Upper lobe of left lung (tissue), 6 donors: ENCODE data around the gene FBXW11. TPM values are rescaled to one million over a fixed set of nuclear protein-coding genes. Genes with fewer than 3 reads are reported as not detected.

Source experiments
- ATAC-seq, 2 donors: fragments of 200-7000 bp; cut with Tn5 transposase; one replicate each; pipeline ENCODE4 v1.9.1; 2022; ENCODE audit warnings: mild to moderate bottlenecking in 2 of 2, moderate library complexity in 2 of 2; ENCODE audit not compliant: low FRiP score in 2 of 2
- DNase-seq, 2 donors: peaks; one replicate each; pipeline ENCODE4 v3.0.0-alpha.2; 2019 to 2020
- H3K27ac ChIP-seq, 4 donors: fragments of 200-600 bp; sonication (generic); one replicate each; pipeline ENCODE4 v1.5.1; 2016 to 2019
- H3K27me3 ChIP-seq, 4 donors: fragments of 200-600 bp; sonication (generic); one replicate each; pipeline ENCODE4 v1.5.1; 2017 to 2019
- H3K36me3 ChIP-seq, 4 donors: fragments of 200-600 bp; sonication (generic); one replicate each; pipeline ENCODE4 v1.5.1; 2016 to 2019
- H3K4me1 ChIP-seq, 4 donors: fragments of 200-600 bp; sonication (generic); one replicate each; pipeline ENCODE4 v1.5.1; 2018 to 2019
- H3K4me3 ChIP-seq, 4 donors: fragments of 200-600 bp; sonication (generic); one replicate each; pipeline ENCODE4 v1.5.1; 2017 to 2019; ENCODE audit warnings: mild to moderate bottlenecking in 2 of 4, moderate library complexity in 1 of 4
- H3K9me3 ChIP-seq, 4 donors: fragments of 200-600 bp; sonication (generic); one replicate each; pipeline ENCODE4 v1.5.1; 2018 to 2019
- EP300 ChIP-seq, 4 donors: sonication (generic); formaldehyde crosslinking; IDR thresholded peaks; one replicate each; pipeline ENCODE4 v1.5.1; 2017; ENCODE audit warnings: antibody characterized with exemption in 4 of 4, control low read depth in 2 of 4
- POLR2A ChIP-seq, 4 donors: fragments of 450-650 bp; IDR thresholded peaks; one replicate each; pipeline ENCODE4 v1.5.1; 2016 to 2017; ENCODE audit warnings: antibody characterized with exemption in 4 of 4, mild to moderate bottlenecking in 2 of 4
- POLR2AphosphoS5 ChIP-seq, 2 donors: sonication (generic); formaldehyde crosslinking; IDR thresholded peaks; one replicate each; pipeline ENCODE4 v1.5.1; 2017; ENCODE audit warnings: antibody characterized with exemption in 2 of 2
- WGBS, 2 donors: methylation state at CpG; one replicate each; pipeline ENCODE4 v1.1.5; 2017 to 2018; 5-methylcytosine and 5-hydroxymethylcytosine counted together
- total RNA-seq, 6 donors: library from RNA; depleted of rRNA in 4 of 6; stranded (reverse); fragments of >200 nt in 4 of 6; gene quantifications; one replicate each; pipeline versions ENCODE4 v1.1.0 to v1.2.1, GENCODE V29; 2016 to 2021
- TF ChIP-seq, protein P1 (sequence below), 6 experiments: fragments of 450-650 bp in 4 of 6; fragments of 200-600 bp in 2 of 6; sonication (generic) in 2 of 6; IDR thresholded peaks; one replicate each; pipeline ENCODE4 v1.5.1; 2016 to 2019; ENCODE audit warnings: antibody characterized with exemption in 6 of 6
- donor health status: DM: no; HTN: no; CAD: no; lungs with moderate emphysema.
- donor health status: DM: no; HTN: yes; CAD: no; lungs with severe emphysema.

FBXW11 gene
- total RNA-seq, 6 donors from 2014 or later = 37.2 to 80.0 (median 48.9) TPM

DNA sequence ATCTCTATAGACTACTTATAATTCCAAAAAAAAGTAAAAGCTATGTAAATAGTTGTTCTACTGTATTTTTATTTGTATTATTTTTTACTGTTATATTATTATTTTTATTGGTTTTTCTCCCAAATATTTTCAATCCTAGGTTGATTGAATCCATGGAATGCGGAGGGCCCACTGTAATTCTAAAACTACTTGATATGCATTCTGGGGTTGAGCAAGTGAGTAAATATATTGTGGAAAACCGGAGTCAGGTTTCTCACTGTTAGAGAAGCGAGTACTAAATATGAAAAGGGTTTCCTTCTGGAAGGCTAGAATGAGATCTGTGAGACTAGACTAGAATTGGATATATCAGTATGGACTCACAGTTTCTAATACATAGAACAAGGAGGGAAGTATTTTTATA lies 66.5 kb downstream of the FBXW11 start:
- Histone ChIP-seq H3K27me3 (no peaks in the 10 kb centered on the region), H3K4me3 (no peak overlapping the region), H3K36me3 (no peaks in the 10 kb centered on the region), H3K27ac (peak overlapping the region; percentile 39 to 66 (median 58)), H3K4me1 (peaks cover 5 to 25% (median 18%) of the 10 kb centered on the region in 4 donors), H3K9me3 (peaks cover 0 to 2% (median under 1%) of the 10 kb centered on the region in 4 donors)
- DNase-seq (no peak), ATAC-seq (peak in 1 of 2 donors; percentile 16)
- TF ChIP-seq, protein P1, sequence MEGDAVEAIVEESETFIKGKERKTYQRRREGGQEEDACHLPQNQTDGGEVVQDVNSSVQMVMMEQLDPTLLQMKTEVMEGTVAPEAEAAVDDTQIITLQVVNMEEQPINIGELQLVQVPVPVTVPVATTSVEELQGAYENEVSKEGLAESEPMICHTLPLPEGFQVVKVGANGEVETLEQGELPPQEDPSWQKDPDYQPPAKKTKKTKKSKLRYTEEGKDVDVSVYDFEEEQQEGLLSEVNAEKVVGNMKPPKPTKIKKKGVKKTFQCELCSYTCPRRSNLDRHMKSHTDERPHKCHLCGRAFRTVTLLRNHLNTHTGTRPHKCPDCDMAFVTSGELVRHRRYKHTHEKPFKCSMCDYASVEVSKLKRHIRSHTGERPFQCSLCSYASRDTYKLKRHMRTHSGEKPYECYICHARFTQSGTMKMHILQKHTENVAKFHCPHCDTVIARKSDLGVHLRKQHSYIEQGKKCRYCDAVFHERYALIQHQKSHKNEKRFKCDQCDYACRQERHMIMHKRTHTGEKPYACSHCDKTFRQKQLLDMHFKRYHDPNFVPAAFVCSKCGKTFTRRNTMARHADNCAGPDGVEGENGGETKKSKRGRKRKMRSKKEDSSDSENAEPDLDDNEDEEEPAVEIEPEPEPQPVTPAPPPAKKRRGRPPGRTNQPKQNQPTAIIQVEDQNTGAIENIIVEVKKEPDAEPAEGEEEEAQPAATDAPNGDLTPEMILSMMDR (IDR thresholded peaks at IDR 0.05) = no peak
- TF ChIP-seq POLR2A (IDR thresholded peaks at IDR 0.05) = no peak
- TF ChIP-seq EP300 (IDR thresholded peaks at IDR 0.05) = no peak
- no peak for TF ChIP-seq POLR2AphosphoS5 (IDR thresholded peaks at IDR 0.05)
- WGBS, 2 donors = 66 to 73% methylated on average over 3 of the region's 3 CpGs

- Histone ChIP-seq H3K9me3 (peaks cover 0 to 8% (median 4%) of the 10 kb centered on the region in 4 donors), H3K4me1 (peaks cover 0 to 22% (median 13%) of the 10 kb centered on the region in 4 donors), H3K27me3 (no peaks in the 10 kb centered on the region), H3K36me3 (no peaks in the 10 kb centered on the region), H3K27ac (peak overlapping the region in 2 of 4 donors; percentile 39 to 66), H3K4me3 (no peak overlapping the region)
- TF ChIP-seq POLR2AphosphoS5 (IDR thresholded peaks at IDR 0.05) = no peak
- no peak for TF ChIP-seq EP300 (IDR thresholded peaks at IDR 0.05)
- TF ChIP-seq, protein P1 (IDR thresholded peaks at IDR 0.05) = no peak
- no peak for TF ChIP-seq POLR2A (IDR thresholded peaks at IDR 0.05)
- ATAC-seq (no peak), DNase-seq (no peak)
Observed at GRCh38 chr5:171938358-171938757, 68.1 kb downstream of the FBXW11 start.

DNA sequence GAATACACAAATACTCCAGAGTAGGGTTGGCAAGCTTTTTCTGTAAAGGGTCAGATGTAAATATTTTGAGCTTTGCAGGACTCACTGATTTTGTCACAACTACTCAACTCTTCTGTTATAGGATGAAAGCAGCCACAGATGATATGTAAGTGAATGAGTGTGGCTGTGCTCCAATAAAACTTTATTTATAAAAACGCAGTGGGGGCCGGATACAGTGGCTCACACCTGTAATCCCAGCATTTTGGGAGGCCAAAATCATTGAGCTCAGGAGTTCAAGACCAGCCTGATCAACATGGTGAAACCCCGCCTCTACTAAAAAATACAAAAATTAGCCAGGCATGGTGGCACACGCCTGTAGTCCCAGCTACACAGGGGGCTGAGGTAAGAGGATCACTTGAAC lies 69.1 kb downstream of the FBXW11 start:
- no peak overlapping the region for H3K27ac ChIP-seq
- peaks cover 0 to 14% (median 11%) of the 10 kb centered on the region in 4 donors for H3K4me1 ChIP-seq
- DNase-seq = no peak
- H3K4me3 ChIP-seq = no peak overlapping the region
- TF ChIP-seq, protein P1 (IDR thresholded peaks at IDR 0.05) = no peak
- TF ChIP-seq EP300 (IDR thresholded peaks at IDR 0.05) = no peak
- TF ChIP-seq POLR2A (IDR thresholded peaks at IDR 0.05) = no peak
- no peak for TF ChIP-seq POLR2AphosphoS5 (IDR thresholded peaks at IDR 0.05)
- 94 to 95% methylated on average over 4 of the region's 4 CpGs for WGBS, 2 donors
- ATAC-seq = no peak
- H3K9me3 ChIP-seq = peaks cover 0 to 8% (median 4%) of the 10 kb centered on the region in 4 donors
- no peaks in the 10 kb centered on the region for H3K36me3 ChIP-seq
- H3K27me3 ChIP-seq = no peaks in the 10 kb centered on the region

DNA sequence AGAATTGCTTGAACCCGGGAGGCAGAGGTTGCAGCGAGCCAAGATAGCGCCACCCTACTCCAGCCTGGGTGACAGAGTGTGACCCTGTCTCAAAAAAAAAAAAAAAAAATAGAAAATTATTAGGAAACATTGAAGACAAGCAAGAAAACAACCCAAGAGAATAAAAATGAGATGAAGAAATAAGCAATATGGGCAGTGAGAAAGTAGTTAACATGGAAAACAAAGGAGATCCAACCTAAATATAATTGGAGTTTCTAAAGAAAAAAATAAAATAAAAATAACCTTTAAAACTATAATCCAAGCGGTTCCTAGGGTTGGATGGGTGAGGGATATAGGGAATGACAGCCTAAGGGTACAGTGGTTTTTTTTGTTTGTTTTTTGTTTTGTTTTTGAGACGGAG lies 71.9 kb downstream of the FBXW11 start:
- no peak for ATAC-seq
- no peak for DNase-seq
- TF ChIP-seq POLR2A (IDR thresholded peaks at IDR 0.05) (no peak), EP300 (IDR thresholded peaks at IDR 0.05) (no peak), POLR2AphosphoS5 (IDR thresholded peaks at IDR 0.05) (no peak)

GRCh38 chr5:171931163-171931562 lies 75.3 kb downstream of the FBXW11 start:
- H3K9me3 ChIP-seq = peaks cover 0 to 8% (median 4%) of the 10 kb centered on the region in 4 donors
- H3K27me3 ChIP-seq = no peaks in the 10 kb centered on the region
- WGBS, 2 donors = 91 to 96% methylated on average over 2 of the region's 2 CpGs
- H3K4me3 ChIP-seq = no peak overlapping the region
- no peak overlapping the region for H3K27ac ChIP-seq
- H3K4me1 ChIP-seq = peaks cover 0 to 6% (median 3%) of the 10 kb centered on the region in 4 donors
- H3K36me3 ChIP-seq = no peaks in the 10 kb centered on the region
- no peak for TF ChIP-seq POLR2A (IDR thresholded peaks at IDR 0.05)
- no peak for TF ChIP-seq EP300 (IDR thresholded peaks at IDR 0.05)
- no peak for TF ChIP-seq POLR2AphosphoS5 (IDR thresholded peaks at IDR 0.05)
- DNase-seq (no peak), ATAC-seq (no peak)

More for the DNA sequence above, 71.9 kb downstream of the FBXW11 start:
- Histone ChIP-seq H3K9me3 (peaks cover 0 to 8% (median 4%) of the 10 kb centered on the region in 4 donors), H3K27me3 (no peaks in the 10 kb centered on the region), H3K4me3 (no peak overlapping the region), H3K27ac (no peak overlapping the region), H3K36me3 (no peaks in the 10 kb centered on the region), H3K4me1 (peaks cover 0 to 3% (median 0%) of the 10 kb centered on the region in 4 donors)
- WGBS, 2 donors = 99 to 100% methylated on average over 5 of the region's 5 CpGs

- TF ChIP-seq, protein P1 (IDR thresholded peaks at IDR 0.05) = peak in 1 of 6 experiments; percentile 13
- TF ChIP-seq POLR2AphosphoS5 (IDR thresholded peaks at IDR 0.05) = no peak
- no peaks in the 10 kb centered on the region for H3K9me3 ChIP-seq
- no peaks in the 10 kb centered on the region for H3K36me3 ChIP-seq
- no peak for DNase-seq
- no peak for ATAC-seq
- peaks cover 0 to 18% (median 3%) of the 10 kb centered on the region in 4 donors for H3K4me1 ChIP-seq
- no peak overlapping the region for H3K27ac ChIP-seq
- H3K4me3 ChIP-seq = no peak overlapping the region
- 94% methylated on average over 3 of the region's 3 CpGs for WGBS, 2 donors
- no peaks in the 10 kb centered on the region for H3K27me3 ChIP-seq
Observed at GRCh38 chr5:171927345-171927941, 79.0 kb downstream of the FBXW11 start.
